OCI-LY1 (cell line): ENCODE measurements around the gene FAM81A.

ENCODE experiments used
- CTCF ChIP-seq: fragments of 200-600 bp; sonication (generic), shearing (Covaris generic); IDR thresholded peaks from 2 replicates; pipeline ENCODE4 v1.5.1; 2017; ENCODE audit warnings: mild to moderate bottlenecking, antibody characterized with exemption, low read length, moderate library complexity, mixed read lengths
- EZH2 ChIP-seq: fragments of 200-600 bp; sonication (generic), shearing (Covaris generic); IDR thresholded peaks from 2 replicates; pipeline ENCODE4 v1.8.0; 2017; ENCODE audit warnings: borderline replicate concordance, mixed run types, mild to moderate bottlenecking, antibody characterized with exemption, low read length, moderate library complexity, mixed read lengths

GRCh38 chr15:59392299-59392698, 45.7 kb upstream of the FAM81A start:
- no peak for TF ChIP-seq CTCF
- no peak for TF ChIP-seq EZH2
